NCI-H2107 treated with DMSO at 0.1 percent for 48 hours (cell line): ENCODE results near the gene CAT.

Experiments
- DNase-seq: peaks from one replicate; lab custom pipeline; 2025; ENCODE audit not compliant: unreplicated experiment; lab: John Stamatoyannopoulos, UW

Gene CAT

GRCh38 chr11:34459507-34460162, 20.9 kb downstream of the CAT start:
- no peak for DNase-seq

- DNase-seq, result no peak
Measured at GRCh38 chr11:34460278-34460677, 21.5 kb downstream of the CAT start.

GRCh38 chr11:34461215-34461614, 22.5 kb downstream of the CAT start:
- DNase-seq, result no peak

GRCh38 chr11:34464591-34465051, 25.9 kb downstream of the CAT start:
- no peak for DNase-seq

- DNase-seq, result no peak
Measured at GRCh38 chr11:34466802-34467488, 28.2 kb downstream of the CAT start.

GRCh38 chr11:34468209-34468841, 29.6 kb downstream of the CAT start:
- DNase-seq, result no peak

GRCh38 chr11:34473603-34474169, 35.0 kb downstream of the CAT start:
- no peak for DNase-seq

GRCh38 chr11:34475656-34476055, 36.9 kb downstream of the CAT start:
- DNase-seq, result no peak

GRCh38 chr11:34476849-34477248, 38.1 kb downstream of the CAT start:
- no peak for DNase-seq

- DNase-seq, result no peak
Measured at GRCh38 chr11:34478845-34479663, 40.3 kb downstream of the CAT start.

- DNase-seq, result peak; percentile 5
Measured at GRCh38 chr11:34480314-34480713, 41.6 kb downstream of the CAT start.

- DNase-seq, result no peak
Measured at GRCh38 chr11:34481307-34481706, 42.6 kb downstream of the CAT start.

GRCh38 chr11:34483106-34483874, 44.6 kb downstream of the CAT start:
- no peak for DNase-seq

- no peak for DNase-seq
Measured at GRCh38 chr11:34487430-34487829, 48.7 kb downstream of the CAT start.

- DNase-seq, result no peak
Measured at GRCh38 chr11:34488855-34489557, 50.3 kb downstream of the CAT start.

- no peak for DNase-seq
Measured at GRCh38 chr11:34490304-34490703, 51.6 kb downstream of the CAT start.

- peak; percentile 36 for DNase-seq
Measured at GRCh38 chr11:34492806-34493414, 54.2 kb downstream of the CAT start.

GRCh38 chr11:34493468-34493867, 54.7 kb downstream of the CAT start:
- DNase-seq, result no peak

GRCh38 chr11:34493926-34494595, 55.3 kb downstream of the CAT start:
- DNase-seq, result no peak
